GM21723 (cell line): ENCODE data around the gene GOLGA8H.
"Not testable (repeated sequence)": the region's sequence is repeated elsewhere in the genome, so short reads cannot be mapped to it uniquely, and the experiment has no call there.

ENCODE experiments used
- ATAC-seq: cut with Tn5 transposase; IDR thresholded peaks from one replicate; pipeline ENCODE4 v1.9.1; 2021; ENCODE audit warnings: mild to moderate bottlenecking, moderate library complexity; ENCODE audit not compliant: unreplicated experiment

The GOLGA8H gene

DNA sequence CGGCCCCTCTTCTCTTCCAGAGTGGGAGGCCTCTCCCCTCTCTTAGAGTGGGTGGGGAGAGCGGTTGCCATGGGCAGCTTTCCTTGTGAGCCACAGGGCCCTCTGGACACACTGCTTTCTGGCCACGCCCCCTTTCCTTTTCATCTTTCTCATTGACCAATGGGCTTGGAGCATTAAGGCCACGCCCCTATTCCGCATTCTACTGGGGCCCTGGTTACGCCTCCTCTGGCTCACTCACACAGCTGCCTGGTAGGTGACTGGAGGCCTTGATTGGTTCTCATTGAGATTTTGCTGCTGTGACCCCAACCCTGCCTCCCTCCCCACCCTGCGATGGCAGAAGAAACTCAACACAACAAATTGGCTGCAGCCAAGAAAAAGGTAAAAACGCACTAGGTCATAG is at the start of gene GOLGA8H:
TSS of gene GOLGA8H (plus strand) at position 233 of the 400 bp plus-strand sequence. CDS start at position 331, 98 bp downstream.
- not testable (repeated sequence) for ATAC-seq

DNA sequence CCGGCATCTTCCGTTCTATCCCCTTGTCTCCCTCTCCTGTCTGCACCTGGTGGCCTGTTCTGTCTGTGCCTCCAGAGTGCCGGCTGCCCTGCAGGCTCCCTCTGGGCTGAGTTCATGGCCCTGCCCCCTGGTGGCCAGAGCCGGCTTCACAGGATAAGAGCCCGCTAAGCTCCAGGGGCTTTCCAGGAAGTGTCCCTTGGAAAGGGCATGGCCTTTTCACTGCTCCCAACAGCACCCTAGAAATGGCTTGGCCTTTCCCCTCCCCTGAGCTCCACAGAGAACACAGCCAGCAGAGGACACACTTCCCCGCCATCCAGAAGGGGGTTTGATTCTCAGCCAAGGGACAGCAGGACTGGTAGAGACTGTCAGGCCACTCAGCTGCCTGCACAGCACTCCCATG is 36.9 kb upstream of the GOLGA8H start:
- not testable (repeated sequence) for ATAC-seq

DNA sequence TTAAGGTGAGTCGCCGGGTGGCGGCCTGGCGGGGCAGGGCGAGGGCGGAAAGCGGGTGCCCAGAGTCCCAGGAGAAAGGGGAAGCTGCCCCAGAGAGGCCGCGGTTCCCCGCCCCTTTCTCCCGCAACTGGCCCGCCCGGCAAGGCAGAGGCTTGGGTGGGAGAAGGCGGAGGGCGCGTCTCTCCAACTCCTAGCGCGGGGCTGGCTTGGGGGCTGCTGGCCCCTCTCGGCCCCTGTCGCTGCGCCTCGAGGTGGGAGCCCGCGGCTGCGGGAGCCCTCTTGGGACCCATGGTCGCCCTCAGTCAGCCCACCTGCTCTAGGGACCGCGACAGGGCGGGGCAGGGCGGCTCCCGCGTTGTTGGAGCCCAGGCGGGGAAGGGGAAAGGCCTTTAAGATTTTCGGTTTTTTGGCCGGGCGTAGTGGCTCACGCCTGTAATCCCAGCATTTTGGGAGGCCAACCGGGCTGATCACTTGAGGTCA is 30.8 kb upstream of the GOLGA8H start:
- not testable (repeated sequence) for ATAC-seq

DNA sequence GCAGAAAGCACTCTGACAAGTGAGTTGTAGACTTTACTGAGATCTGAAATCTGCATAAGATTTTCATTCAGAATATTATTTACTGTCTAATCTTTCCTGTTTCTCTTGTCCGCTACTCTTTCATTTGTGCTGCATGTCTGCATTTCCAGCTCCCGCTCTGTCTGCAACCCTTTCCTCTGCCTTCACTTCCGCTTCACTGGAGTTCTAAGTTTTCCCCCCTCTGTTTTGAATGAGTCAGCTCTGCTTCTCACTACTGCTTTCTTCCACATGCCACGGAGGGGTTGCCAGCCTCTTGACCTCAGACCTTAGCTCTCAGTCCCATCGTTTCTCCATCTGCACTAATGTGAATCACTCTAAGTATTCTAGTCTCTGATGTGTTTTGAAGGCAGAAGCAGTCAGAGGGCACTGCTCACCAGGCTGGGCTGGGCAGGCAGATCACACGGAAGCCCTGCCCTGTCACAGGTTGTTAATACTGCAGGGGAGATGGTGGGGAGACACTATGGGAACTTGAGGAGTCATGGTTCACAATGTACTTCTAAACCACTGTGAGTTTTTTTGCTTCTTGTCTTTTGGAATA is 24.3 kb upstream of the GOLGA8H start:
- not testable (repeated sequence) for ATAC-seq

GRCh38 chr15:30580716-30581115 is 23.1 kb upstream of the GOLGA8H start:
- ATAC-seq = not testable (repeated sequence)

DNA sequence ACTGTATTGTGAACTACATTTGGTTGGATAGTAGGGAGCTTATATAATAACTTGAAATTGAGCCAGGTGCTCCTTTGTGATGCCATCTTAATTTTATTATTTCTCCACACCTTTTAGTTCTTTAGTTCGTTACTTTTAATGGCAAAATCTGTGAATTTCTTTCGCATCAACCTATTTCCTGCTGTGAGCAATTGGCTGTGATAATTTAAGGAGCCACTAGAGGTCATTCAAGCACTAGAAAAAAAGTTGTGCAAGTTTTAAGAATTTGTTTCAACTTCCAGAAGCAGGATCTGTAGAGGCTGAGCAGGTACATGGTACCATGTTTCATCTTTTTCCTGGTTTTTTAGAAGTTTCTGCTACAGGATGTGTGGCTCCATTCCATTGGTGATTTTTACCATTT is 4.9 kb upstream of the GOLGA8H start:
- ATAC-seq = not testable (repeated sequence)

GRCh38 chr15:30612271-30612670 is 8.4 kb downstream of the GOLGA8H start:
- ATAC-seq = not testable (repeated sequence)

GRCh38 chr15:30621342-30621741 is 17.5 kb downstream of the GOLGA8H start:
- ATAC-seq = not testable (repeated sequence)

GRCh38 chr15:30625436-30626193 is 21.8 kb downstream of the GOLGA8H start, which contains the start of gene ARHGAP11B:
ARHGAP11B (plus strand) TSS chr15:30626128.
- ATAC-seq = peak; percentile 92

DNA sequence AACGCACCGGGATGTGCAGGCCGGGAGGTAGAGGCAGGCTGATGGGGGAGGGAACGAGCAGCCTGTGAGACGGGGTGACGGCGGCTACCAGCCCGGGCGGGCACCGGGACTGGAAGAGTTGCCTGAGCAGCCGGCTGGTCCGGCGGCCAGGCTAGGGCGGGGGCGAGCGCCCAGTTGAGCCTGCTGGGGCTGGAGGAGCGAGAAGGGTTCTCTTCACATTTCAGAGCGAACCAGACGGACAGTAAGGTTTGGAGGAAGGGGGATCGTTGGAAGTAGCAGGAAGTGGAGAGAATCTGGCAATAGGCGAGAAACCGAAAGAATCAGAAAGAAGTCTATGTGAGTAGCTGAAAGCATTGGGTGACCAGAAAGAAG is 22.4 kb downstream of the GOLGA8H start:
- not testable (repeated sequence) for ATAC-seq

- ATAC-seq = peak; percentile 2
These were observed 22.8 kb downstream of the GOLGA8H start for GRCh38 chr15:30626632-30627031.

GRCh38 chr15:30650012-30650929 is 46.4 kb downstream of the GOLGA8H start:
- ATAC-seq = peak; percentile 72

GRCh38 chr15:30661154-30661553 is 57.3 kb downstream of the GOLGA8H start:
- not testable (repeated sequence) for ATAC-seq
